ENCODE results near the gene NCK2.

DNA sequence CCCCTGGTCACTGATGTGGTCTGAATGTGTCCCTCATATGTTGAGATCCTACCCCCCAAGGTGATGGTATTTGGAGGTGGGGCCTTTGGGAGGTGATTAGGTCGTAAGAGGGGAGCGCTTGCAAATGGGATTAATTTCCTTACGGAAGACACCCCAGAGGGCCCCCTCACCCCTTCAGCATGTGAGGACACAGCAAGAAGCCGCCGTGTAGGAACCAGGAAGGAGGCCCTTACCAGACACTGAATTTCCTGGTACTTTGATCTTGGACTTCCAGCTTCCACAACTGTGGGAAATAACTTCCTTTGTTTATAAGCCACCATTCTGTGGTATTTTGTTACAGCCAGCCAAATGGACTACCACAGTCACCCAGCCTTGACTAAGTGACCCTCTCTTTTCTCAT lies 35.9 kb downstream of the NCK2 start:
- TF ChIP-seq HDAC6 (IDR thresholded peaks at IDR 0.05; ENCODE audit: low read depth, low read length) (no peak), ELF1 (tag; IDR thresholded peaks at IDR 0.05) (no peak), CBX2 (IDR thresholded peaks at IDR 0.05; ENCODE audit: insufficient read depth, low read length, poor library complexity, severe bottlenecking) (no peak), SMARCB1 (IDR thresholded peaks at IDR 0.05; ENCODE audit: insufficient read length, low read depth) (no peak), HDGF (IDR thresholded peaks at IDR 0.05) (no peak), TEAD4 (IDR thresholded peaks at IDR 0.05; ENCODE audit: low read length) (no peak), TEAD4 (CRISPR knock-in tag; IDR thresholded peaks at IDR 0.05; ENCODE audit: borderline replicate concordance) (no peak), NCOA2 (IDR thresholded peaks at IDR 0.05; ENCODE audit: partially characterized antibody in 2 of 2) (no peak)
- TF ChIP-seq, protein P1, sequence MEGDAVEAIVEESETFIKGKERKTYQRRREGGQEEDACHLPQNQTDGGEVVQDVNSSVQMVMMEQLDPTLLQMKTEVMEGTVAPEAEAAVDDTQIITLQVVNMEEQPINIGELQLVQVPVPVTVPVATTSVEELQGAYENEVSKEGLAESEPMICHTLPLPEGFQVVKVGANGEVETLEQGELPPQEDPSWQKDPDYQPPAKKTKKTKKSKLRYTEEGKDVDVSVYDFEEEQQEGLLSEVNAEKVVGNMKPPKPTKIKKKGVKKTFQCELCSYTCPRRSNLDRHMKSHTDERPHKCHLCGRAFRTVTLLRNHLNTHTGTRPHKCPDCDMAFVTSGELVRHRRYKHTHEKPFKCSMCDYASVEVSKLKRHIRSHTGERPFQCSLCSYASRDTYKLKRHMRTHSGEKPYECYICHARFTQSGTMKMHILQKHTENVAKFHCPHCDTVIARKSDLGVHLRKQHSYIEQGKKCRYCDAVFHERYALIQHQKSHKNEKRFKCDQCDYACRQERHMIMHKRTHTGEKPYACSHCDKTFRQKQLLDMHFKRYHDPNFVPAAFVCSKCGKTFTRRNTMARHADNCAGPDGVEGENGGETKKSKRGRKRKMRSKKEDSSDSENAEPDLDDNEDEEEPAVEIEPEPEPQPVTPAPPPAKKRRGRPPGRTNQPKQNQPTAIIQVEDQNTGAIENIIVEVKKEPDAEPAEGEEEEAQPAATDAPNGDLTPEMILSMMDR (IDR thresholded peaks at IDR 0.05 in 2 of 3, conservative IDR thresholded peaks at IDR 0.05 in 1 of 3; ENCODE audit: insufficient read depth in 2 of 3, low read depth in 1 of 3, low read length in 3 of 3), result no peak
- TF ChIP-seq, protein P2, sequence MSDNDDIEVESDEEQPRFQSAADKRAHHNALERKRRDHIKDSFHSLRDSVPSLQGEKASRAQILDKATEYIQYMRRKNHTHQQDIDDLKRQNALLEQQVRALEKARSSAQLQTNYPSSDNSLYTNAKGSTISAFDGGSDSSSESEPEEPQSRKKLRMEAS (CRISPR knock-in tag; IDR thresholded peaks at IDR 0.05), result no peak
- TF ChIP-seq, protein P3, sequence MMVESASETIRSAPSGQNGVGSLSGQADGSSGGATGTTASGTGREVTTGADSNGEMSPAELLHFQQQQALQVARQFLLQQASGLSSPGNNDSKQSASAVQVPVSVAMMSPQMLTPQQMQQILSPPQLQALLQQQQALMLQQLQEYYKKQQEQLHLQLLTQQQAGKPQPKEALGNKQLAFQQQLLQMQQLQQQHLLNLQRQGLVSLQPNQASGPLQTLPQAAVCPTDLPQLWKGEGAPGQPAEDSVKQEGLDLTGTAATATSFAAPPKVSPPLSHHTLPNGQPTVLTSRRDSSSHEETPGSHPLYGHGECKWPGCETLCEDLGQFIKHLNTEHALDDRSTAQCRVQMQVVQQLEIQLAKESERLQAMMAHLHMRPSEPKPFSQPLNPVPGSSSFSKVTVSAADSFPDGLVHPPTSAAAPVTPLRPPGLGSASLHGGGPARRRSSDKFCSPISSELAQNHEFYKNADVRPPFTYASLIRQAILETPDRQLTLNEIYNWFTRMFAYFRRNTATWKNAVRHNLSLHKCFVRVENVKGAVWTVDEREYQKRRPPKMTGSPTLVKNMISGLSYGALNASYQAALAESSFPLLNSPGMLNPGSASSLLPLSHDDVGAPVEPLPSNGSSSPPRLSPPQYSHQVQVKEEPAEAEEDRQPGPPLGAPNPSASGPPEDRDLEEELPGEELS (CRISPR knock-in tag; IDR thresholded peaks at IDR 0.05; ENCODE audit: borderline replicate concordance), result no peak

Data from K562 (cell line).